Activated CD8-positive, alpha-beta memory T cell treated with anti-CD3 and anti-CD28 coated beads, Interleukin-2, amount 50 U/mL, for 1 hour (primary cell): ENCODE measurements around the gene ZAR1L.

Source experiments
- DNase-seq: peaks from one replicate; pipeline ENCODE4 v3.0.0-alpha.2; 2020; ENCODE audit errors: extremely low read depth

ZAR1L gene

DNA sequence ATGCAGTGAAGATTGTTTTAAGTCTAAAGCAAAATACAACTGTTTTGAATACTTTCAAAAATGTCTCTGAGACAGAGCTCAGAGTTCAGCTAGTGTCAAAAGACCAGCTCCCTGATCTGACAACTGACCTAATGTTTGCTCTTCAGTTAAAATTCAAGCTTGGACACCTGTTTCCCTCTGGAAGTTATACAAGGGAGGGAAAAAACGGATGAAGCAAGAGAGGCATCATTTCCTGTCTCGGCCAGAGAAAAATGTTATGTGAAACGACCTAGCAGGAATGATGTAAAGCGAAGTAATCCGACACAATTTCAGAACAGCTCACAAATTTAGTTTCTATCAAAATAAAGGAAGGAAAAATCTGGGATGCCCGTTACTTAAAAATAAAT lies 59.4 kb downstream of the ZAR1L start:
- no peak for DNase-seq

DNA sequence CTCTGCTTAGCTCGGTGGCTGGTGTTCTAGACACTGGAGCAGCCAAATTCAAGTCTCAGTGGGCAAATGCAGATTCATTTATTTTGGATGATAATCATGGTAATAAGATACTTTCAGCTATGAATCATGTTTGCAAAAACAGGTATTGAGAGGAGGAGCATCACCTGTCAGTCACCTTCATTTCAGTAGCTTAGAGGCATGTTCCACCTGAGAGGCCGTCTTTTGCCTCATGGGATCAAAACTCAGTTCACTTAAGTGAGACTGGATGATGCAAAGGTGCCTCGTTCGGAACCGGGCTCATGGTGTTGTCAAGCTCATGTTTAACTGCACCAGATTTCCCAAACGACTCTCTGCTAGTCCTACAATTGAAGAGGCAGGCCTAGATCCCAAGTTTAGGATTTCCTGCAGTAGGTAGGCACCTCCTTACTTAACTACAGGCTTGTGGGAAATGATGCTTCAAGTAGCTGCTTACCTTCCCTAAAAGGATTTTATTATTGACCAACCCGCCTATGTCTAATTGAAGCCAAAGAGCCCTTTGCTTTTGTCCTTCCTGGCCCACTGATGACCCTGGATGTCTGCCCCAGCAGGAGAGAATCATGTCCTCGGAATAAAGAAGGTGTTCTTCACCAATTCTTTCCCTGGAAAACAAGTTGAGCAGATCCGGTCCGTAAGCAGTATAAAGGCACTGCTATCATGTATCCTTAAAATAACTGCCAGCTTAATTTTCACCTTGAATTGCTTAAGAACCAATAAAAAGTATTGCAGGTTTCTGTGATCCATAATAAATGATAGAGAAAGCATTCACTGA lies 60.0 kb downstream of the ZAR1L start:
- no peak for DNase-seq

DNA sequence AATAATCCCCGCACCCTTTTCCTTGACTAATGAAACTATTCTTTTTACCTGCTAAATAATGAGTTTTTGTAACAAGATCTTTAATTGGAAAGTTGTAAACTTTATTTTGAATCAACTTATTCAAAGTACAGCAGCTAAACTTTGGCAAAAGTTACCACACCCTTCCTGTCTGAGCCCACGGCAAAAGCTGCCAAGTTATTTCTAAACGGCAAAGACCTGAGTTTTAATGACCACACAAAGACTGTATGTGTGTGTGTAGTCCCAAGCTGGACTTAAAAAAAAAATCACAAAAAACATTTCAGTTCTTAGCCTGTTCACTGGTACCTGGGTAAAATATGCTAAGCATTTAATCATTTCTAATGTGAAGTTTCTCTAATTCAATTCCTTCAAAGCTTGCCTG lies 60.7 kb downstream of the ZAR1L start:
- DNase-seq, result no peak

DNA sequence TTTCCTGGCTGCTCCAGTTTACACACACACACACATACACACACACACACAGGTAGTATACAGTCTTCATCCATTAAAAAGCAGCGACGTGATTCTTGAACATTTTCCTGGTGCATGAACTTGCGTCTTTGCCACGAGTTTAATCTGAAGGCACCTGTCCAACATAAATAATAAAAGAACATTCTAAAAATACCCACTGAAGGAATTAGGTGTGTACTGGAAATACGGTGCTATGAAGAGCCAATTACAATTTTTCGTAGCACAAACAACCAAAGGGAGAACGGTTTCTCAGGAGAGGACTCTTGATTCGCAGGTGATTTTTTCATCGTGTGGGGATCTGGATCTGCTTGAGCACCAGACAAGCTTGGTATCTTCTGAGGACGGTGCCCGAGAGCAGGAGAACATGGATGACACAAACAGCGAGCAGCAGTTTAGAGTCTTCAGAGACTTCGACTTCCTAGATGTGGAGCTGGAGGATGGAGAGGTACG lies 61.2 kb downstream of the ZAR1L start:
- DNase-seq, result no peak
